Skeletal muscle tissue (tissue), 4 donors: Measurements from ENCODE around the gene PIK3CB. TPM values are rescaled to one million over a fixed set of nuclear protein-coding genes. Genes with fewer than 3 reads are reported as not detected.
"Not testable (repeated sequence)": the region's sequence is repeated elsewhere in the genome, so short reads cannot be mapped to it uniquely, and the experiment has no call there.

Source experiments
- H3K27ac ChIP-seq: one replicate; pipeline ENCODE4 v1.7.0; 2013; ENCODE audit warnings: mild to moderate bottlenecking, low read depth, low read length, inconsistent platforms
- H3K27me3 ChIP-seq, 3 donors: one replicate each; pipeline ENCODE4 v1.7.0; 2013; ENCODE audit warnings: low read length in 3 of 3; ENCODE audit not compliant: control insufficient read depth in 3 of 3, insufficient read depth in 3 of 3
- H3K36me3 ChIP-seq, 3 donors: one replicate each; pipeline ENCODE4 v1.7.0; 2013; ENCODE audit warnings: low read length in 3 of 3; ENCODE audit not compliant: control insufficient read depth in 3 of 3, insufficient read depth in 3 of 3
- H3K4me1 ChIP-seq, 3 donors: one replicate each; pipeline ENCODE4 v1.7.0; 2013; ENCODE audit warnings: low read length in 3 of 3, mild to moderate bottlenecking in 3 of 3; ENCODE audit not compliant: control insufficient read depth in 3 of 3, insufficient read depth in 3 of 3
- H3K4me3 ChIP-seq, 3 donors: one replicate each; pipeline ENCODE4 v1.7.0; 2013; ENCODE audit warnings: low read length in 3 of 3
- H3K9ac ChIP-seq, 3 donors: one replicate each; pipeline ENCODE4 v1.7.0; 2013; ENCODE audit warnings: low read length in 3 of 3, mild to moderate bottlenecking in 3 of 3, moderate library complexity in 2 of 3, low read depth in 1 of 3
- H3K9me3 ChIP-seq, 3 donors: one replicate each; pipeline ENCODE4 v1.7.0; 2013; ENCODE audit warnings: low read length in 3 of 3; ENCODE audit not compliant: control insufficient read depth in 3 of 3
- total RNA-seq: library from RNA; depleted of rRNA; stranded (reverse); fragments of >200 nt; gene quantifications from one replicate; pipeline ENCODE4 v1.2.3, GENCODE V29; 2014
- donor health status: Osteomylitis.

Gene PIK3CB
- total RNA-seq, 1 donor from 2014 or later: 16.2 TPM

GRCh38 chr3:138809500-138810256 lies 25.1 kb downstream of the PIK3CB start:
- Histone ChIP-seq H3K9ac (no peak overlapping the region), H3K4me1 (peaks cover 0 to 3% (median 0%) of the 10 kb centered on the region in 3 donors), H3K27ac (no peak overlapping the region), H3K9me3 (no peaks in the 10 kb centered on the region), H3K4me3 (no peak overlapping the region), H3K27me3 (no peaks in the 10 kb centered on the region), H3K36me3 (no peaks in the 10 kb centered on the region)

GRCh38 chr3:138806376-138807080 lies 28.2 kb downstream of the PIK3CB start:
- H3K9ac ChIP-seq: no peak overlapping the region
- no peaks in the 10 kb centered on the region for H3K36me3 ChIP-seq
- peaks cover 0 to 3% (median 0%) of the 10 kb centered on the region in 3 donors for H3K4me1 ChIP-seq
- no peaks in the 10 kb centered on the region for H3K9me3 ChIP-seq
- no peak overlapping the region for H3K4me3 ChIP-seq
- no peak overlapping the region for H3K27ac ChIP-seq
- no peaks in the 10 kb centered on the region for H3K27me3 ChIP-seq

- H3K4me3 ChIP-seq: no peak overlapping the region
- no peak overlapping the region for H3K27ac ChIP-seq
- H3K9me3 ChIP-seq: no peaks in the 10 kb centered on the region
- H3K4me1 ChIP-seq: peaks cover 2 to 5% (median 3%) of the 10 kb centered on the region in 3 donors
- no peak overlapping the region for H3K9ac ChIP-seq
- H3K27me3 ChIP-seq: no peaks in the 10 kb centered on the region
- H3K36me3 ChIP-seq: no peaks in the 10 kb centered on the region
These were observed 31.6 kb downstream of the PIK3CB start for GRCh38 chr3:138803006-138803653.

- not testable (repeated sequence) for H3K4me1 ChIP-seq, H3K36me3 ChIP-seq, H3K9ac ChIP-seq, H3K27ac ChIP-seq, H3K4me3 ChIP-seq, H3K9me3 ChIP-seq, H3K27me3 ChIP-seq
These were observed 32.5 kb downstream of the PIK3CB start for GRCh38 chr3:138802223-138802622.

GRCh38 chr3:138801792-138802191 lies 32.9 kb downstream of the PIK3CB start:
- Histone ChIP-seq H3K9me3 (no peaks in the 10 kb centered on the region), H3K9ac (no peak overlapping the region), H3K36me3 (no peaks in the 10 kb centered on the region), H3K27me3 (no peaks in the 10 kb centered on the region), H3K4me1 (peaks cover 2 to 11% (median 5%) of the 10 kb centered on the region in 3 donors), H3K27ac (no peak overlapping the region), H3K4me3 (no peak overlapping the region)

GRCh38 chr3:138800248-138800647 lies 34.5 kb downstream of the PIK3CB start:
- Histone ChIP-seq H3K27me3 (no peaks in the 10 kb centered on the region), H3K9me3 (no peaks in the 10 kb centered on the region), H3K4me1 (peaks cover 2 to 11% (median 5%) of the 10 kb centered on the region in 3 donors), H3K36me3 (no peaks in the 10 kb centered on the region), H3K27ac (no peak overlapping the region), H3K9ac (no peak overlapping the region), H3K4me3 (no peak overlapping the region)

GRCh38 chr3:138799822-138800221 lies 34.9 kb downstream of the PIK3CB start:
- no peaks in the 10 kb centered on the region for H3K27me3 ChIP-seq
- no peaks in the 10 kb centered on the region for H3K36me3 ChIP-seq
- no peaks in the 10 kb centered on the region for H3K9me3 ChIP-seq
- no peak overlapping the region for H3K4me3 ChIP-seq
- H3K9ac ChIP-seq: no peak overlapping the region
- H3K27ac ChIP-seq: no peak overlapping the region
- H3K4me1 ChIP-seq: peaks cover 2 to 11% (median 5%) of the 10 kb centered on the region in 3 donors

GRCh38 chr3:138797508-138798038 lies 37.2 kb downstream of the PIK3CB start:
- Histone ChIP-seq H3K27ac (no peak overlapping the region), H3K27me3 (no peaks in the 10 kb centered on the region)

GRCh38 chr3:138796761-138797160 lies 38.0 kb downstream of the PIK3CB start:
- H3K27me3 ChIP-seq: no peaks in the 10 kb centered on the region
- peaks cover 0 to 6% (median 3%) of the 10 kb centered on the region in 3 donors for H3K36me3 ChIP-seq
- H3K9ac ChIP-seq: no peak overlapping the region
- no peak overlapping the region for H3K27ac ChIP-seq
- H3K4me3 ChIP-seq: no peak overlapping the region
- H3K9me3 ChIP-seq: no peaks in the 10 kb centered on the region
- peaks cover 4 to 11% (median 5%) of the 10 kb centered on the region in 3 donors for H3K4me1 ChIP-seq

More at GRCh38 chr3:138797508-138798038, 37.2 kb downstream of the PIK3CB start:
- H3K9me3 ChIP-seq: no peaks in the 10 kb centered on the region
- H3K9ac ChIP-seq: peak overlapping the region in 1 of 3 donors; percentile 24
- H3K36me3 ChIP-seq: peaks cover 0 to 6% (median 3%) of the 10 kb centered on the region in 3 donors
- no peak overlapping the region for H3K4me3 ChIP-seq
- peaks cover 3 to 11% (median 5%) of the 10 kb centered on the region in 3 donors for H3K4me1 ChIP-seq
